Type B pancreatic cell (in vitro differentiated cells): ENCODE results near the gene SPSB4. TPM values are rescaled to one million over a fixed set of nuclear protein-coding genes. Genes with fewer than 3 reads are reported as not detected.
A peak's percentile ranks its signal among the peaks of the same experiment; 100 is the strongest.

Experiments
- DNase-seq: peaks from one replicate; pipeline ENCODE4 v3.0.0; 2021; ENCODE audit warnings: mixed read lengths; ENCODE audit not compliant: unreplicated experiment; ENCODE audit errors: extremely low spot score
- H3K27ac Mint-ChIP-seq: 2 replicates; pipeline ENCODE4 v1.8.0; 2021; ENCODE audit warnings: mild to moderate bottlenecking, mixed read lengths
- H3K27me3 Mint-ChIP-seq: 2 replicates; pipeline ENCODE4 v1.8.0; 2021; ENCODE audit warnings: mixed read lengths
- H3K36me3 Mint-ChIP-seq: 2 replicates; pipeline ENCODE4 v1.8.0; 2021; ENCODE audit warnings: mixed read lengths
- H3K4me1 Mint-ChIP-seq: one replicate; pipeline ENCODE4 v1.8.0; 2021; ENCODE audit warnings: mixed read lengths; ENCODE audit not compliant: unreplicated experiment
- H3K4me3 Mint-ChIP-seq: 2 replicates; pipeline ENCODE4 v1.8.0; 2021; ENCODE audit warnings: mild to moderate bottlenecking, mixed read lengths
- H3K9me3 Mint-ChIP-seq: 2 replicates; pipeline ENCODE4 v1.8.0; 2021; ENCODE audit warnings: mixed read lengths
- CTCF ChIP-seq: fragments of 200-600 bp; sonication (generic); conservative IDR thresholded peaks from 2 replicates; pipeline ENCODE4 v1.5.0; 2021; ENCODE audit warnings: antibody characterized with exemption, mild to moderate bottlenecking
- total RNA-seq: library from RNA; stranded (reverse); gene quantifications from 2 replicates; pipeline ENCODE4 v1.2.1, GENCODE V29; 2021; ENCODE audit warnings: low replicate concordance

Gene SPSB4
- total RNA-seq, 1 donor from 2014 or later, result 23.8 TPM

- DNase-seq, result no peak
- no peak overlapping the region for H3K27ac Mint-ChIP-seq
Measured at GRCh38 chr3:141105828-141106628, 54.9 kb downstream of the SPSB4 start.

GRCh38 chr3:141106842-141107241 is 55.7 kb downstream of the SPSB4 start:
- no peak for TF ChIP-seq CTCF
- Mint-ChIP-seq H3K27ac (no peak overlapping the region), H3K27me3 (no peaks in the 10 kb centered on the region), H3K9me3 (no peaks in the 10 kb centered on the region), H3K36me3 (peaks cover 12% of the 10 kb centered on the region), H3K4me3 (no peak overlapping the region), H3K4me1 (peaks cover 32% of the 10 kb centered on the region)
- DNase-seq, result no peak

More at GRCh38 chr3:141105828-141106628, 54.9 kb downstream of the SPSB4 start:
- TF ChIP-seq CTCF, result peak; percentile 89
- no peaks in the 10 kb centered on the region for H3K27me3 Mint-ChIP-seq
- no peaks in the 10 kb centered on the region for H3K9me3 Mint-ChIP-seq
- no peak overlapping the region for H3K4me3 Mint-ChIP-seq
- H3K4me1 Mint-ChIP-seq, result peaks cover 32% of the 10 kb centered on the region
- peaks cover 12% of the 10 kb centered on the region for H3K36me3 Mint-ChIP-seq

GRCh38 chr3:141108039-141108438 is 56.9 kb downstream of the SPSB4 start:
- H3K27me3 Mint-ChIP-seq, result no peaks in the 10 kb centered on the region
- no peaks in the 10 kb centered on the region for H3K9me3 Mint-ChIP-seq
- H3K4me1 Mint-ChIP-seq, result peaks cover 31% of the 10 kb centered on the region
- H3K4me3 Mint-ChIP-seq, result no peak overlapping the region
- H3K36me3 Mint-ChIP-seq, result peaks cover 12% of the 10 kb centered on the region
- no peak for TF ChIP-seq CTCF
- H3K27ac Mint-ChIP-seq, result peak overlapping the region; percentile 1
- no peak for DNase-seq

DNA sequence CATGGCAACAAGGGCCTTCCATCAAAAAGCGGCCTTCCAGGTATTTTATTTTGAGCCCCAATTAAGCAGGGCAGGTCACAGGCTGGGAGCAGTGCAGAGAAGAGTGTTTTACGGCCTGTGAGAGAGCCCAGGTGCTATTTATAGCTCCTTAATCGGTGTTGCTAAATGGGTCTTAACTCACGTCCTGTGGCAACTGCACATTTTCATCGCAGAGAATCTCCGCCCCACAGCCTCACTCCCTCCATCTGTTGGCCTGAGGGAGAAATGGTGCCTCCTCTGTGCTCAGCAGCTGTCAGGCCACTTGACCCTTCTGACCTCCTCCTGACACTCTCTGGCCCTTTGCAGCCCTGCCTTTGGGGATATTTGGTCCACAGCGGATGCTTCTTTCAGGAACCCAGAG is 58.6 kb downstream of the SPSB4 start:
- DNase-seq, result no peak
- Mint-ChIP-seq H3K36me3 (peaks cover 12% of the 10 kb centered on the region), H3K27ac (no peak overlapping the region), H3K9me3 (no peaks in the 10 kb centered on the region), H3K27me3 (no peaks in the 10 kb centered on the region), H3K4me3 (no peak overlapping the region), H3K4me1 (peaks cover 18% of the 10 kb centered on the region)
- TF ChIP-seq CTCF, result no peak

- no peak for DNase-seq
- Mint-ChIP-seq H3K36me3 (peaks cover 12% of the 10 kb centered on the region), H3K27me3 (no peaks in the 10 kb centered on the region), H3K27ac (no peak overlapping the region), H3K4me3 (no peak overlapping the region), H3K9me3 (no peaks in the 10 kb centered on the region), H3K4me1 (peaks cover 22% of the 10 kb centered on the region)
- no peak for TF ChIP-seq CTCF
Measured at GRCh38 chr3:141110322-141110721, 59.2 kb downstream of the SPSB4 start.
